Upper lobe of left lung (tissue), 4 donors: ENCODE measurements around the gene TLN1.

Experiments
- EP300 ChIP-seq, 4 donors: sonication (generic); formaldehyde crosslinking; IDR thresholded peaks; one replicate each; pipeline ENCODE4 v1.5.1; 2017; ENCODE audit warnings: antibody characterized with exemption in 4 of 4, control low read depth in 2 of 4
- TF ChIP-seq, protein P1 (sequence below), 6 experiments: fragments of 450-650 bp in 4 of 6; fragments of 200-600 bp in 2 of 6; sonication (generic) in 2 of 6; IDR thresholded peaks; one replicate each; pipeline ENCODE4 v1.5.1; 2016 to 2019; ENCODE audit warnings: antibody characterized with exemption in 6 of 6

DNA sequence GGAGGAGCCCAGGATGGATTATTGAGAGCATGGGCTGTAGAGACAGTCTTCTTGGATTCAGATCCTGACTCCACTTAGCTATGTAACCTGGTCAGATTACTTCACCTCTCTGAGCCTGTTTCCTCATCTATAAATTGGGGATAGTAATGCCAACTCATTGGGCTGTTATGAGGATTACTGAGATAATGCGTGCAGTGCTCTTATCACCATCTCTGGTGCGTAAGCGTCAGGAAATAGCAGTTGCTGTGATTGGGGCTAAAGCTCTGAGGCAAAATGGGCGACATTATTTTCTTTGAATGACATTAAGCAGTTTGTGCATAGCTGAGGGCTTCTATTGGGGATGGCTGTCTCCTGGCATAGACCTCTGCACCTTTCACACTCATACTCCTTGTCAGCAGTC lies 23.1 kb upstream of the TLN1 start:
- TF ChIP-seq, protein P1, sequence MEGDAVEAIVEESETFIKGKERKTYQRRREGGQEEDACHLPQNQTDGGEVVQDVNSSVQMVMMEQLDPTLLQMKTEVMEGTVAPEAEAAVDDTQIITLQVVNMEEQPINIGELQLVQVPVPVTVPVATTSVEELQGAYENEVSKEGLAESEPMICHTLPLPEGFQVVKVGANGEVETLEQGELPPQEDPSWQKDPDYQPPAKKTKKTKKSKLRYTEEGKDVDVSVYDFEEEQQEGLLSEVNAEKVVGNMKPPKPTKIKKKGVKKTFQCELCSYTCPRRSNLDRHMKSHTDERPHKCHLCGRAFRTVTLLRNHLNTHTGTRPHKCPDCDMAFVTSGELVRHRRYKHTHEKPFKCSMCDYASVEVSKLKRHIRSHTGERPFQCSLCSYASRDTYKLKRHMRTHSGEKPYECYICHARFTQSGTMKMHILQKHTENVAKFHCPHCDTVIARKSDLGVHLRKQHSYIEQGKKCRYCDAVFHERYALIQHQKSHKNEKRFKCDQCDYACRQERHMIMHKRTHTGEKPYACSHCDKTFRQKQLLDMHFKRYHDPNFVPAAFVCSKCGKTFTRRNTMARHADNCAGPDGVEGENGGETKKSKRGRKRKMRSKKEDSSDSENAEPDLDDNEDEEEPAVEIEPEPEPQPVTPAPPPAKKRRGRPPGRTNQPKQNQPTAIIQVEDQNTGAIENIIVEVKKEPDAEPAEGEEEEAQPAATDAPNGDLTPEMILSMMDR (IDR thresholded peaks at IDR 0.05), result no peak
- no peak for TF ChIP-seq EP300 (IDR thresholded peaks at IDR 0.05)
